Measurements from ENCODE around the gene PRR23C. TPM values are rescaled to one million over a fixed set of nuclear protein-coding genes. Genes with fewer than 3 reads are reported as not detected.

The PRR23C gene
- total and polyA plus RNA-seq, 2 experiments from 2014 or later: not detected

DNA sequence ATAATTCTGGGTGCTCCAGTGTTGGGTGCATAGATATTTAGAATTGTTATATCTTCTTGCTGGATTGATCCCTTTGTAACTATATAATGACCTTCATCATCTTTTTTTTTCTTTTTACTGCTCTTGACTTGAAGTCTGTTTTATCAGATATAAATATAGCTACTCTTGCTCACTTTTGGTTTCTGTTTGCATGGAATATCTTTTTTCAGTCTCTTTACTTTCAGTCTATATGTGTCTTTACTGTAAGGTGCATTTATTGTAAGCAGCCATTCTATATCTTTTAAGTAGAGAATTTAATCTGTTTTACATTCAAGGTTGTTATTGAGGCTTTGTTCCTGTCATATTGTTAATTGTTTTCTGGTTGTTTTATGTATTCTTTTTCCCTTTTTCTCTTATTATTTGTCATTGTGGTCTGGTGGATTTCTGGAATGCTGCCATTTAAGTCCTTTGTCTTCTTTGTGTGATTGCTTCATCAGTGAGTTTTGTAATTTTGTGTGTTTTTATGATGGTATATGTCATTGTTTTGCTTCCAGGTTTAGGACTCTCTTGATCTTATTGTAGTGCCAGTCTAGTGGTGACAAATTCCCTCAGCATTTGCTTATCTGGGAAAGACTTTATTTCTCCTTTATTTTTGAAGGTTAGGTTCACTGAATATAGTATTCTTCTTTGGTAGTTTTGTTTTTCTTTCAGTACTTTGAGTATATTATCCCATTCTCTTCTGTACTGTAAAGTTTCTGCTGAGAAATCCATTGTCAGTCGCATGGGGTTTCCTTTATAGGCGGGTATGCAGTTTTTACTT is 8.3 kb upstream of the PRR23C start:
- Histone ChIP-seq H3K79me2 (no peaks in the 10 kb centered on the region), H3K4me3 (no peak overlapping the region), H3K9me3 (ENCODE audit: low read depth) (no peaks in the 10 kb centered on the region), H3K27me3 (no peaks in the 10 kb centered on the region), H3K4me2 (no peak overlapping the region), H4K20me1 (ENCODE audit: insufficient read depth, poor library complexity, severe bottlenecking) (no peaks in the 10 kb centered on the region), H3K4me1 (ENCODE audit: insufficient read depth) (no peaks in the 10 kb centered on the region), H3K27ac (no peak overlapping the region), H3K9me2 (replicated peaks; ENCODE audit: insufficient read depth) (no peaks in the 10 kb centered on the region), H3K36me3 (replicated peaks; ENCODE audit: insufficient read depth, low read depth) (no peaks in the 10 kb centered on the region), H2AFZ (no peak overlapping the region)
- TF ChIP-seq, protein P1, sequence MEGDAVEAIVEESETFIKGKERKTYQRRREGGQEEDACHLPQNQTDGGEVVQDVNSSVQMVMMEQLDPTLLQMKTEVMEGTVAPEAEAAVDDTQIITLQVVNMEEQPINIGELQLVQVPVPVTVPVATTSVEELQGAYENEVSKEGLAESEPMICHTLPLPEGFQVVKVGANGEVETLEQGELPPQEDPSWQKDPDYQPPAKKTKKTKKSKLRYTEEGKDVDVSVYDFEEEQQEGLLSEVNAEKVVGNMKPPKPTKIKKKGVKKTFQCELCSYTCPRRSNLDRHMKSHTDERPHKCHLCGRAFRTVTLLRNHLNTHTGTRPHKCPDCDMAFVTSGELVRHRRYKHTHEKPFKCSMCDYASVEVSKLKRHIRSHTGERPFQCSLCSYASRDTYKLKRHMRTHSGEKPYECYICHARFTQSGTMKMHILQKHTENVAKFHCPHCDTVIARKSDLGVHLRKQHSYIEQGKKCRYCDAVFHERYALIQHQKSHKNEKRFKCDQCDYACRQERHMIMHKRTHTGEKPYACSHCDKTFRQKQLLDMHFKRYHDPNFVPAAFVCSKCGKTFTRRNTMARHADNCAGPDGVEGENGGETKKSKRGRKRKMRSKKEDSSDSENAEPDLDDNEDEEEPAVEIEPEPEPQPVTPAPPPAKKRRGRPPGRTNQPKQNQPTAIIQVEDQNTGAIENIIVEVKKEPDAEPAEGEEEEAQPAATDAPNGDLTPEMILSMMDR (IDR thresholded peaks at IDR 0.05; ENCODE audit: poor library complexity): no peak
- TF ChIP-seq EZH2phosphoT487 (IDR thresholded peaks at IDR 0.05; ENCODE audit: low read depth, severe bottlenecking, unreplicated experiment) (no peak), EZH2 (IDR thresholded peaks at IDR 0.05; ENCODE audit: borderline replicate concordance) (no peak)
- no peak for DNase-seq (ENCODE audit: low spot score)
- WGBS (ENCODE audit: low lambda C conversion rate, missing lambda C conversion rate): 86% methylated on average over 2 of the region's 2 CpGs

DNA sequence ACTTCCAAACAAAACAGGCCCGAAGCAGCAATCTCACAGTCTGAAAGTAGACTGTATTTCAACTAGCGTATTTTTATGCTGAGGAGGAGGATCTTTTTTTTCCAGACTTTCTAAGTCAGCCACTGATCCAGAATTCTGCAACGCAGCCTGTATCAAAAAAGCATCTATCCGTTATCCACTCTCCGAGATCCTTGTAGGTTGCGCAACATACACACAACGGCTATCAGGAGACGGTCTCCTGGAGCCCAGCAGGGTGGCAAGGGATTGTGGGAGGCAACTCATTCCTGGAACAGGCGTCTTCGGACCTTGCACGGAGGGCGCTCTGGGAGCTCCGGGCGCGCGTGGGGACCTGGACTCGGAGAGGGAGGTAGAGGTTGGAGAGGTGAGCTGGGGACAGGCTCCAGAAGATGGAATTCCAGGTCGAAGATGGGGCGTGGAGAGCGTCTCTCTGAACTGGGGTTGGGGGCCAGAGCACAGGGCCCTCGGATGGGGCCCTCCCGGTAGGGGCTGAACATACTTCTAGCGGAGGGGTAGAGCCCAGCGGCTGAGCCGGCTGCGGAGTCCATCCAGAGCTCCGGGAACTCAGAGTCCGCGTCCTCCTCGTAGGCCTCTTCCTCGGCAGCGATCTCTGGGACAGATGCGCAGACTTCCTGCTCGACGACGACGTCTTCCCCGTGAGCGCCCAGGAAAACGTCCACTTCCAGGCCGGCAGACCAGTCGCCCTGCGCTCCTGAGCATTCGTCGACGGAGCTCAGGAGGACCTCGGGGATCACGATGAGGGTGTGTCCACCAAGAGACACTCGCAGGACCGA is 932 bp downstream of the PRR23C start:
- Histone ChIP-seq H3K9me2 (replicated peaks; ENCODE audit: insufficient read depth) (no peaks in the 10 kb centered on the region), H3K4me2 (no peak overlapping the region), H4K20me1 (ENCODE audit: insufficient read depth, poor library complexity, severe bottlenecking) (no peaks in the 10 kb centered on the region), H3K4me3 (no peak overlapping the region), H3K27me3 (no peaks in the 10 kb centered on the region), H3K27ac (no peak overlapping the region), H3K9me3 (ENCODE audit: low read depth) (no peaks in the 10 kb centered on the region), H3K36me3 (replicated peaks; ENCODE audit: insufficient read depth, low read depth) (no peaks in the 10 kb centered on the region), H3K4me1 (ENCODE audit: insufficient read depth) (no peaks in the 10 kb centered on the region), H3K79me2 (no peaks in the 10 kb centered on the region), H2AFZ (no peak overlapping the region)
- 97% methylated on average over 48 of the region's 50 CpGs for WGBS (ENCODE audit: low lambda C conversion rate, missing lambda C conversion rate)
- TF ChIP-seq, protein P1 (IDR thresholded peaks at IDR 0.05; ENCODE audit: poor library complexity): no peak
- no peak for TF ChIP-seq EZH2 (IDR thresholded peaks at IDR 0.05; ENCODE audit: borderline replicate concordance)
- no peak for TF ChIP-seq EZH2phosphoT487 (IDR thresholded peaks at IDR 0.05; ENCODE audit: low read depth, severe bottlenecking, unreplicated experiment)
- DNase-seq (ENCODE audit: low spot score): no peak

DNA sequence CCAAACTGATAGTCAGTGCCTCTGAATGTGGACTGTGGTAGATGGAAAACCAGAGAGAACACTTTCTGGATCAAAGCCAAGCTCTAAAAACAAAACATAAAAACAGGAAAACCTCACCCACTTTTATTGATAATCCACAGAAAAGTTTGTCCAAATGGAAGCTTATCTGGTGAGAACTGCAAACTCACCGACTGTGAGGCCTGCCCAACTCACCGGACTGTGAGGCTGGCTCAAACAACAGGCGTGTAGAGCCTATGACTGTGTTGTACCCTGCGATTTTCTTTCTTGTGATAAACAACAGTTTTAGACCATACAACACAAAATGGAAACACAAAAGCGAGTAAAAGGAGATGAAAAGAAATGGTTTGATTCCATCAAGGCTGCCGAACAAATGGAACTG is 7.2 kb downstream of the PRR23C start:
- Histone ChIP-seq H3K9me2 (replicated peaks; ENCODE audit: insufficient read depth) (no peaks in the 10 kb centered on the region), H3K4me3 (no peak overlapping the region), H2AFZ (no peak overlapping the region), H3K4me1 (ENCODE audit: insufficient read depth) (no peaks in the 10 kb centered on the region), H4K20me1 (ENCODE audit: insufficient read depth, poor library complexity, severe bottlenecking) (no peaks in the 10 kb centered on the region), H3K27me3 (no peaks in the 10 kb centered on the region), H3K79me2 (no peaks in the 10 kb centered on the region), H3K9me3 (ENCODE audit: low read depth) (no peaks in the 10 kb centered on the region), H3K27ac (no peak overlapping the region), H3K36me3 (replicated peaks; ENCODE audit: insufficient read depth, low read depth) (no peaks in the 10 kb centered on the region), H3K4me2 (no peak overlapping the region)
- 88% methylated on average over 6 of the region's 6 CpGs for WGBS (ENCODE audit: low lambda C conversion rate, missing lambda C conversion rate)
- TF ChIP-seq EZH2phosphoT487 (IDR thresholded peaks at IDR 0.05; ENCODE audit: low read depth, severe bottlenecking, unreplicated experiment) (no peak), EZH2 (IDR thresholded peaks at IDR 0.05; ENCODE audit: borderline replicate concordance) (no peak)
- TF ChIP-seq, protein P1 (IDR thresholded peaks at IDR 0.05; ENCODE audit: poor library complexity): no peak
- DNase-seq (ENCODE audit: low spot score): no peak

Data from hepatocyte (in vitro differentiated cells).